ENCODE results near the gene RAPGEFL1.
"Not testable (repeated sequence)": the region's sequence is repeated elsewhere in the genome, so short reads cannot be mapped to it uniquely, and the experiment has no call there.

Gene RAPGEFL1

DNA sequence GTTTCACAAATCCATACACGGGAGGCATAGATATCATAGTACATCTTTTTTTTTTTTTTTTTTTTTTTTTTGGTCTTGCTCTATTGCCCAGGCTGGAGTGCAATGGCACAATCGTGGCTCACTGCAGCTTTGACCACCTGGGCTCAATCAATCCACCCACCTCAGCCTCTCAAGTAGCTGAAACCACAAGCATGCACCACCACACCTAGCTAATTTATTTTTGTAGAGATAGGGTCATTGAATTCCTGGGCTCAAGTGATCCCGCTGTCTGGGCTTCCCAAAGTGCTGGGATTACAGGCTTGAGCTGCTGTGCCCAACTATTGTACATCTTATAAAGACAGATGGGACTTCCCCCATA lies 3.5 kb upstream of the RAPGEFL1 start:
- DNase-seq (ENCODE audit: low read depth), result no peak

DNA sequence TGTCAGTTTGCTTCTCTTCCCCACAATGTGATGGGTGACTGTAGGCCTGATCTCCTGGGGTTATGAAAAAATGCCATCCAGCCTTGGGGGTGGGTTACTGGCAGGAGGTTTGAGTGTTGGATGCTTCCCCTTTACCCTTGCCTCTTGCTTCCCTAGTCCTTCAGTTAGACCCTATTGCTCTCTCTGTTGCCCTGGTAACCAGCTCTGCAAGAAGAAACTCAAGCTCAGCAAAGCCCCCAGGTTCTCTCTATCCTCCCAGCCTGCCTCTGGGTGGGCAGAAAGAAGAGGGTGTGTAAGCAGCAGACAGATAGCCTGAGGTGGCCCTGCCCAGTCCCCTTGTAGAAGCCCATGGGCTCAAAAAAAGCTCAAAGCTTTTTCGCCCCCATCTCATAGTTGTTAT lies 2.8 kb upstream of the RAPGEFL1 start:
- DNase-seq (ENCODE audit: low read depth), result no peak

DNA sequence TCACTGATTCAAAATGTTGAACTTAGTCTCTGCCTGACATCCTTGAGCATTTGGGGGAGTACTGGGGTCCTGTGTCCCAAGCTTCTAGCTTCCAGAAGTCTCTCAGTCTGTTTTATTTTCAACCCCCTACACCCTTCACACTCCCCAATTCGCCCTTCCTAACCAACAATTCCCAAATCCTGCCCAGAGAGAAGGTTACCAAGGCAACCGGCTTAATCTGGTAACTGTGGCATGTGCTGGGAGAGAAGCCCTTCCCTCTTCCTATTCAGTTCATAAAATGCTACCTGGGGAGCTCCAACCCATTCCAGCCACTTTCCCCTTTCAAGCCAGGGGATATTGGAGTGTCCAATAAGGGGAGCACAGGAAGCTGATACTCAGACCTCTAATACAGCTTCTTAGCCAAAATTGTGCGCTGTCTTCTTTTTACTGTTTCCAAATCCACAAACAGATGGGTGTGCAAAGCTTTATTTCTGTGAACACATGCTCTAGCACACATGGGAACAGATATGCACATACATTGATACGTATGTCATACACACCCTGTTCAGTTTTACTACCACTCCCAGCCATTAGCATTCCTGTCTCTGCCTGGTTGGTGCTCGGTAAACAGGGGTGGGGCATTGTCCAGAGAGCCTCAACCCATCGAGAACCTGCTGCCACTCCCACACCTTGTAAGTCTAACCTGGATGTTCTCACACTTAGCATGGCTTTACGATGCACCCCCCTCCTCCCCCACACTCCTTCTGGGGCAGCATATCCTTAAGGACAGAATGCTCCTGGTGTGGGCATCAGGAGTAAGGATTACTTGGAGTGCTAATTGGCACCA lies 1.1 kb upstream of the RAPGEFL1 start:
- no peak for DNase-seq (ENCODE audit: low read depth)

DNA sequence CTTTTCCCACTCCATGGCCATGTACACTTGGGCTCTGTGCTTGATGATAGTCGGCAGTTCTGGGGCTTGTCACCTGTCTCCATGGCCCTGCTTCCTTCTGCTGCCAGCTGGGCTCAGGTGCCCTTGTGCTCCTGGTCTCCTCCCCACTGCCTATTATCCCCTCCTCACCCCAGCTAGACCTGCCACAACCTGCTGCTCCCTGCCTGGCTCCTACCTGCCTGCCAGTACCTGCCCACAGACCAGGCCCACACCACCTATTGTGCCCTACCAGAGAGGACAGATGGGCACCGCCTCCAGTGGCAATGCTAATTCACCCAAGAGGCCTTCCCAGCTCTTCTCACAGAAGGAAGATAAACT lies 538 bp upstream of the RAPGEFL1 start:
- DNase-seq (ENCODE audit: low read depth), result no peak

DNA sequence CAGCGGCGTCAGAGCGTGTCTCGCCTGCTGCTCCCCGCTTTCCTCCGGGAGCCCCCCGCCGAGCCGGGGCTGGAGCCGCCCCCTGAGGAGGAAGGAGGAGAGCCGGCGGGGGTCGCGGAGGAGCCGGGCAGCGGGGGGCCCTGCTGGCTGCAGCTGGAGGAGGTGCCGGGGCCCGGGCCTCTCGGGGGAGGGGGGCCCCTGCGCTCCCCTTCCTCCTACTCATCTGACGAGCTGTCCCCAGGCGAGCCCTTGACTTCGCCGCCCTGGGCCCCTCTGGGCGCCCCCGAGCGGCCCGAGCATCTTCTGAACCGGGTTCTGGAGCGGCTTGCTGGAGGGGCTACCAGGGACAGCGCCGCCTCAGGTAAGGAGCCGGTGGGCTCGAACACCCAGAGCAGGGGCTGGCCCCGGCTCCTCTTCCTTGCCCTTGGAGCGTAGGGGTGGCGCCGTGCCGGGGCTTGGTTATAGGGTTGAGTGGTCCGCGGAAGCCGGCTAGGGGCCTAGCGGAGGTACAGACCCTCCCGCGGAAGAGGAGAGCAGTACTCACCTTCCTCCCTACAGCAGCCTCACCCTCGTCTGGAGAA lies 841 bp downstream of the RAPGEFL1 start:
- DNase-seq (ENCODE audit: low read depth), result no peak

DNA sequence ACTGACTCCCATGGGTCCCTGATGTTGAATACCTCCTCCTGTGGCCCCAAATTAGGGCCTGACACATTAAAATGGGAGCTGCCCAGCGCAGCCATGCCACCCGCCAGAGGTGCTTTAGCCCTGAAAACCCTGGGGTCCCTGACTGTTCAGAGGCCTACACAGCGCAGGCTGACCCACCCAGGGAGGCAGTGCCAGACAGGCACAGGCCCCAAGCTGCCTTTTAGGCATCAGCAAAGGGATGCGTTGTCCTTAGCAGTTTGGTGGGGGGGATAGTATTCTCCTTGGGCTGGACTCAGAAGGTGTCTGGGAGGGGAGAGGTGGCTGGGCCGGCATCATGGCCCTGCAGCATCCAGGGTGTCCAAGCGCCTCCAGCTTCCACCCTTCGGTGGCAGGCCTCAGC lies 1.4 kb downstream of the RAPGEFL1 start:
- DNase-seq (ENCODE audit: low read depth), result no peak

DNA sequence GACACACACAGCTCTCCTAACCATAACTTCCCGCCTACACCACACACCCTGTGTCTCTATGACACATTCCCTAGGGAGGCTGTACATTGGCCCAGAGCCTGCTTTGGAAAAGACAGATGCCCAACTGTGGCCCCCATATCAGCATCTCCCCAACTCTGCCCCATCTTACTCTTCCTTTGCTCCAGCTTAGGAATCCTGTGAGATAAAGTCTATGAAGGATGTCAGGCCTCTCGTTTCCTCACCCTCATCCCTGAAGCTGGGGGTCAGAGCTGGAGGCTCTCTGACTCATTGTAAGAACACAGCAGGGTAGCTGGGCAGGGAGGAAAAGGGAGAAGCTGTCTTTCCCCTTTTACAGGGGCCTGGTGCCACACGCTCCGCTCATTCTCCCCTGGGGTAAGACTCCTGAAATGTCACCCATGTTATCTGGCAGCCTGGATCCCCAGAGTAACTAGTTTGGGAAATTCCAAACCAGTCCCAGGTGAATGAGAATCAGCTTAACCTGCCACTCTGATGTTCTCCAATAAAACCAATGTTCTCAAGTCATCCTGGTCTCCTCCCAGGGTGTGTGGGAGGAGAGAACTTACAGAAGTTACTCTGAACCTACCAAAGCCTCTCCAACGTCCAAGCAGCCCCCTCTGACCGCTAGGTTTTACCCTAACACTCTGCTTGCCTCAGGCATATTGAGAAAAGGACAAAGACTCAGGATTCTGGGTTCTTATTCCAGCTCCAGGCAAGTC lies 2.8 kb downstream of the RAPGEFL1 start:
- DNase-seq (ENCODE audit: low read depth), result no peak

DNA sequence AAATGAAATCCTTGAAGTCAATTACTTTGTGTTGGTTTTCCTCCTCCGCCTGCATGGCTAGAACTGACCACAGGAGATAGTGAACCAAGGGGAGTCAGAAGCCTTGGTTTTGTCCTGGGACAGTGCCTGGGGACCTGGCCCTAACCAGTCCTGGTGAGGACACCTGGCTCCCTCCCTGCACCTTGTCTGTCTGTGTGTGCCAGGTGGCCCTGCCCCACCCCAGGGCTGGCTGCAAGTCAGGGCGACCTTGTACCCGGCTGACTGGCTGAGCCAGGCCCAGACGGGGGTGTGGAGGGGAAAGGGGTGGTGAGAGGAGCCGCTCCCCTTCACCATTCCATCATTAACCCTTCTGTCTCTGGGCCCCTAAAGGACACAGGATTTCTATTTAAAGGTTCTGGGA lies 3.4 kb downstream of the RAPGEFL1 start:
- DNase-seq (ENCODE audit: low read depth), result no peak

DNA sequence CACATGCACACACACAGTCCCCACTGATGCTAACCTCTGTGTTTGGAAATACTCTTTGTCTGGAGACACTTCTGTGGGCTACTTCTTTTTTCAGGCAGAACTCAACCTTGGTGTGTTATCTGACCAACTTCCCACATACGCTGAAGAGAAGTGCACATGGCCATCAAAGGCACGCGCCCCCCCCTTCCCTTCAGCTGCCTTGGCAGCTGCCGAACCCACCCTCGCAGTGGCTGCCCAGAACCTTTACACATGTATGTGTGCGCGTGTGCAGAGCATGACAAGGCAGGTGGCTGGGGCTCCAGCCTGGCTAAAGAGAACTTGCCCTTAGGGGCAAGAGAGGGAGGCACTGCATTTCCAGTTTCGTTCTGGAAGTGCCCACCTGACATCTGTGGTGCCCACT lies 3.9 kb downstream of the RAPGEFL1 start:
- DNase-seq (ENCODE audit: low read depth), result no peak

DNA sequence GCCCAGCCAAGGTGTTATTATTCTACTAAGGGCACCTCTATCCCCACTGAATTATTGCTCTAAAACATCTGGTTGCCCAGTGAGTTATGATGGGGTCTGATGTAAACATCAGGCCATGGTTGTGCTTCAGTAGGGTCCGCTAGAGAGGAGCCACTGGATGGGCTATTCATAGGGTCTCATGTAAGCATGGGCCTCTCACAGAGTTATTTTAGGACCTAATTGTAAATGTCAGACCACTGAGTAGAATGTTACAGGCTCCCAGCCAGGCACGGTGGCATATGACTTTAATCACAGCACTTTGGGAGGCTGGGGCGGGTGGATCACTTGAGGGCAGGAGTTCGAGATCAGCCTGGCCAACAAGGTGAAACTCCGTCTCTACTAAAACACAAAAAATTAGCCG lies 5.3 kb downstream of the RAPGEFL1 start:
- no peak for DNase-seq (ENCODE audit: low read depth)

DNA sequence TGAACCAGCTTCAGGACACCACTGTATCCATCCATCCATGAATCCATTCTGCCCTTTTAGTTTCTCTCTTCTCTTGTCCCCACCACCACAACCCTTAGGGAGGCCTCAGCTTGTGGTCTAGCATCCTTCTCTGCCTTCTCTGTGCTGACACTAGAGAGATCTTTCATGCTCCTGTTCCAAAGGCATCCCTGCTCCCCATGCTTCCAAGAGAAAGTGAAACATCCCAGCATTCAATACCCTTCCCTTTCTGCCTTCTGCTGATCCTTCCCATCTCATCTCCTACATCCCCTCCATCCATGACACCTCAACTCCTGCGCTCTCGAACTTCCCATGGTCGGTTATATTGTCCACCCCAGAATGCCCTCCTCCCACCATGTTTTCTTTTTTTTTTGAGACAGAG lies 10.0 kb downstream of the RAPGEFL1 start:
- no peak for DNase-seq (ENCODE audit: low read depth)

DNA sequence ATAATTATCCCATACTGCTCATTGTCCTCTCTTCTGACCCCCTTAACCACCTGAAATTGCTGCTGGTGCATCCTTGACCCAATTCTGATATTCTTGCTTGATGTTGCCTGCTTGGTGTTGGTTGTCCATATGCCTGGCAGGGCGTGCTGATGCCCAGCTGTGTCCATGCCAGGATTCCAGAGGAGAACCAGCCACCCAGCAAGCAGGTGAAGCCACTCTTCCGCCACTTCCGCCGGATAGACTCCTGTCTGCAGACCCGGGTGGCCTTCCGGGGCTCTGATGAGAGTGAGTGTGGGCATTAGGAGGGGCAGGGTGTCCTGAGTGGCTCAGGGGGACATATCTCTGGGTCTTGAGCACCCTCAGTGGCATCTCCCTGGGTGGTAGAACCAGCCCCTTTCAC lies 11.4 kb downstream of the RAPGEFL1 start:
- no peak for DNase-seq (ENCODE audit: low read depth)

DNA sequence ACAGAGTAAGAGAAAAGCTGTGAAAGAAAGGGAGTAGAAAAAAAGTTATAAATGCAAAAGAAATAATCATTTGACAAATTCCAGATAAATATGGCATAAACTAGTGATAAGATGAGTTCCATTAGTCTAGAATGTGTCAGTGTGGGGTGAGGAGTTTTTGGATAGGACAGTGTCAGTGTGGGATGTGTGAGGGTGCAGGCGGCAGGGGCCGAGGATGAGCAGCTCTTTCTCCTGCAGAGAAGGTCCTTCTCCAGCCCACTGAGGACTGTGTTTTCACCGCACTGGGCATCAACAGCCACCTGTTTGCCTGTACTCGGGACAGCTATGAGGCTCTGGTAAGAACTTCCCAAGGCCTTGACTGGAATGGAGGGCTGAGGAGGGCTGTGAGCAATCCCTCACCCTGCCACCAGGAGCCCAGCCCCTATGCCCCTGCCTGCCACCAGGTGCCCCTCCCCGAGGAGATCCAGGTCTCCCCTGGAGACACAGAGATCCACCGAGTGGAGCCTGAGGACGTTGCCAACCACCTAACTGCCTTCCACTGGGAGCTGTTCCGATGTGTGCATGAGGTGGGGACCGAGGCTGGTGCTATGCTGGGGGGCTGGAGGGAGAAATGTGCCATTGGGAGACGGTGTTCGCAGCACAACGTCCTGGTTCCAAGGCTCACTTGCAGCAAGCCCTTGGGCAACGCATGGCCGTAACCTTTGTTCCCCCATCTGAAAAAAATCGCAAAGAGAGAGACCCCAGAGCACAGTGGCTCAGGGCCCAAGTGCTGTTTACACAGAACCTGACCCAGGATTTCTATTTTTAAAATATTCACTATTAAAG lies 13.1 kb downstream of the RAPGEFL1 start:
- no peak for DNase-seq (ENCODE audit: low read depth)

DNA sequence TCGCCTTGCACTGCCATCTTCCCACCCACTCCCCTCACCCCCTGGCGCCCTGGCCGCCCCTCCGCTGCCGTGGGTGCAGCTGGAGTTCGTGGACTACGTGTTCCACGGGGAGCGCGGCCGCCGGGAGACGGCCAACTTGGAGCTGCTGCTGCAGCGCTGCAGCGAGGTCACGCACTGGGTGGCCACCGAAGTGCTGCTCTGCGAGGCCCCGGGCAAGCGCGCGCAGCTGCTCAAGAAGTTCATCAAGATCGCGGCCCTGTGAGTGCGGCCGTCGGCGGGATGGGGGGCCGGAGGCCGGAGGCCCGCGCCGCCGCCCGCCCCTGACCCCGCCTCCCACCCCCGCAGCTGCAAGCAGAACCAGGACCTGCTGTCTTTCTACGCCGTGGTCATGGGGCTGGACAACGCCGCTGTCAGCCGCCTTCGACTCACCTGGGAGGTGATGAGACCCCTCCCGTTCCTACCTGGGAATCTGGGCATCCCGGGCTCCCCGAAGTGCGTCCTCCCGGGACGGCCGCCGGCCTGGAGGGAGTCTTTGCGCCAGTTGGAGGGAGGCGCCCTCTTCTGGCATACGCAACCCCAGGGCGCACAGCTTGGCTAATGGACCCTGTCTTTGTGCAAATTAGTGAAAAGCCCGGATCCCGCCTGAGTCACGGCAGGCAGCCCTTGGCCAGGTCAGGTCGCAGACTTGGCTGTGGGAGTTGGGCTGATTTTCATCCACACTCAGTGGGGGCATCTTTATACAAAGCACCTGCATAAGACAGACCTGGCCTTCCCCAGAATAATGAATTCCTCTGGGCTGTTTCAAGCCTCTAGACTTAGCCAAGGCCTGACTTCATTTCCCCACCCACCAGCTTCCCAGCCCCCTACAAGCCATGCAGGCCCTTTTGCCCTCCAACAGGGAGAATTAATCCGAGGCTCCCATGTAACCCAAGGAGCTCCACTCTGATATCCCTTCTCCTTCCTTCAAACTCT lies 14.3 kb downstream of the RAPGEFL1 start:
- peak; percentile 44 for DNase-seq (ENCODE audit: low read depth)

DNA sequence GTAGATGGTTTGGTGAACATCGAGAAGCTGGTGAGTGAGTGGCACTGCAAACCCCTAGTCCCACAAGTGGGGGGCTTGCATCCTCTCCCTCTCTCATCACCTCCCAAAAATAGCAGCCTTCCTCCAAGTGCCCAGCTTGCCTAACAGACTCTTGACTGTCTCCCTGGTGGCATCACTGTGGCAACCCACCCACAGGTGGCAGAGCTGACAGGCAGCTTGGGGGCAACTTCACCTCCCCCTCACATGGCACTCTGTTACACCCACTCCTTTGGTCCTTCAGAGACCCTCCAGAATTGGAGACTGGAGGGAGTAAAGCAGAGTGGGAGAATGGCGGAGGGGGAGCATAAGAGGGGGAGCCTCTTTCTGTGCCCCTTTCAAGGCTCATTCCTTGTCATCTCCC lies 15.7 kb downstream of the RAPGEFL1 start:
- no peak for DNase-seq (ENCODE audit: low read depth)

DNA sequence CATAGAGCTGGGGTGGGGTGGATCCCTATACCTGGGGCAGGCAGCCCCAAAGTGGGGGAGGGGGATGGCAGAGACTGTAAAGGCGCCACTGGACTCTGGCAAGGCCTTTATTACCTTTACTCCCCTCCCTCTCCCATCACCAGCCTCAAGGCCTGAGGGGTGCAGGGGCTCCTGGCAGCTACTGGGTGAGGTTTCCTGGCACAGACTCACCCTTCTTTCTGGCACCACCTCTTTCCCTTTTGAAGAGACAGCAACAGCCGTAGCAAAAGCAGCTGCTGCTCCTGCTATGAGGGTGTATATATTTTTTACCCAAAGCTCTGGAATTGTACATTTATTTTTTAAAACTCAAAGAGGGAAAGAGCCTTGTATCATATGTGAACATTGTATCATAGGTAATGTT lies 17.6 kb downstream of the RAPGEFL1 start:
- DNase-seq (ENCODE audit: low read depth), result no peak

DNA sequence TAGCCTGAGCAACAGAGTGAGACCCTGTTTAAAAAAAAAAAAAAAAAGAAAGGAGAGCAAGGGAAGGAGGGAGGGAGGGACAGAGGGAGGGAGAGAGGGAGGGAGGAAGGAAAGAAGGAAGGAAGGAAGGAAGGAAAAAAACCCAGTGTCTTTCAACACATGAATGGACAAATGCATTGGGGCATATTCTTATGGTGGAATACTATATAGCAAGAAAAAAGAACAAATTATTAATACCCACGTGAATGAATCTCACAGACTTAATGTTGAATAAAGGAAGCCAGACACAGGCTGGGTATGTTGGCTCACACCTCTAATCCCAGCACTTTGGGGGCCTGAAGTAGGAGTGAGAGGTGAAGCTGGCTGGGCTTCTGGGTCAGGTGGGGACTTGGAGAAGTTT lies 20.3 kb downstream of the RAPGEFL1 start:
- no peak for DNase-seq (ENCODE audit: low read depth)

DNA sequence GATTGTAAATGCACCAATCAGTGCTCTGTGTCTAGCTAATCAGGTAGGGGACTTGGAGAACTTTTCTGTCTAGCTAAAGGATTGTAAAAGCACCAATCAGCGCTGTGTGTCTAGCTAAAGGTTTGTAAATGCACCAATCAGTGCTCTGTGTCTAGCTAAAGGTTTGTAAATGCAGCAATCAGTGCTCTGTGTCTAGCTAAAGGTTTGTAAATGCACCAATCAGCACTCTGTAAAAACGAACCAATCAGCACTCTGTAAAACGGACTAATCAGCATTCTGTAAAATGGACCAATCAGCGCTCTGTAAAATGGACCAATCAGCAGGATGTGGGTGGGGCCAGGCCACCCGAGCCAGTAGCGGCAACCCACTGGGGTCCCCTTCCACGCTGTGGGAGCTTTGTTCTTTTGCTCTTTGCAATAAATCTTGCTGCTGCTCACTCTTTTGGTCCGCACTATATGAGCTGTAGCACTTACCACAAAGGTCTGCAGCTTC lies 20.7 kb downstream of the RAPGEFL1 start:
- not testable (repeated sequence) for DNase-seq (ENCODE audit: low read depth)

DNA sequence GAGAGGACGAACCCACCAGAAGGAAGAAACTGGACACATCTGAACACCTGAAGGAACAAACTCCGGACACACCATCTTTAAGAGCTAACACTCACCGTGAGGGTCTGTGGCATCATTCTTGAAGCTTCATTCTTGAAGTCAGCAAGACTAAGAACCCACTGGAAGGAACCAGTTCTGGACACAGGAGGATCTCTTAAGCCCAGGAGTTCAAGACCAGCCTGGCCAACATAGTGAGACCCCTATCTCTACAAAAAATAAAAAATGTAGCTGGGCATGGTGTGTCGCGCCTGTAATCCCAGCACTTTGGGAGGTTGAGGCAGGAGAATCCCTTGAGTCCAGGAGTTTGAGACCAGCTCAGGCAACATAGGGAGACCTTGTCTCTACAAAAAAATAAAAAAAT lies 21.3 kb downstream of the RAPGEFL1 start:
- no peak for DNase-seq (ENCODE audit: low read depth)

DNA sequence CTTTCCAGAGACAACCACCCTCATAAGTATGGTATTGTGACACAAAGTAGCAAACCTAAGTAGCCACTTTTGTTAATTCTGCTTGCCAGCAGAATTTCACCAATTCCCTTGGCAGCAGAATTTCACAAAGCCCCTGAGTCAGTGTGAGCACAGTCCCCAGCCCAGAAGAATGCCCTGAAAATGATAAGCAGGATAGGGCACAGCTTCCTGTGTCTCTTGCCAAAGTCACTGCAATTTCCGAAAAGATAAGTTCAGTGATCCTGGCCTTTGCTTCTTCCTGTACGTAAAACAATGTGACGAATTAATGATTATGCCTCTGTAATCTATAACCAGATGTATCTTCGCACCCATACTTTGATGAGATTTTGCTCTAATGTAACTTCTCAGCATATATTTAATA lies 25.9 kb downstream of the RAPGEFL1 start:
- DNase-seq (ENCODE audit: low read depth), result no peak

DNA sequence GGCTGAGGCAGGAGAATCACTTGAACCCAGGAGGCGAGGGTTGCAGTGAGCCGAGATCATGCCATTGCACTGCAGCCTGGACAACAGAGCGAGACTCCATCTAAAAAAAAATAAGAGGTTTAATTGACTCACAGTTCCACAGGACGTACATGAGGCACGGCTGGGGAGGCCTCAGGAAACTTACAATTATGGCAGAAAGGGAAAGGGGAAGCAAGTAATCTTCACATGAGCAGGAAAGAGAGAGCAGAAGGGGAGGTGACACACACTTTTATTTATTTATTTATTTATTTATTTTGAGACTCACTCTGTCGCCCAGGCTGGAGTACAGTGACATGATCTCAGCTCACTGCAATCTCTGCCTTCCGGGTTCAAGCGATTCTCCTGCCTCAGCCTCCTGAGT lies 28.9 kb downstream of the RAPGEFL1 start:
- not testable (repeated sequence) for DNase-seq (ENCODE audit: low read depth)

Measured in fibroblast of the conjunctiva (primary cell).